HG03571 (cell line): ENCODE results near the gene ELMOD3.
"Not testable (repeated sequence)": the region's sequence is repeated elsewhere in the genome, so short reads cannot be mapped to it uniquely, and the experiment has no call there.

Experiments
- ATAC-seq: cut with Tn5 transposase; IDR thresholded peaks from one replicate; pipeline ENCODE4 v1.9.1; 2021; ENCODE audit not compliant: unreplicated experiment

The ELMOD3 gene

DNA sequence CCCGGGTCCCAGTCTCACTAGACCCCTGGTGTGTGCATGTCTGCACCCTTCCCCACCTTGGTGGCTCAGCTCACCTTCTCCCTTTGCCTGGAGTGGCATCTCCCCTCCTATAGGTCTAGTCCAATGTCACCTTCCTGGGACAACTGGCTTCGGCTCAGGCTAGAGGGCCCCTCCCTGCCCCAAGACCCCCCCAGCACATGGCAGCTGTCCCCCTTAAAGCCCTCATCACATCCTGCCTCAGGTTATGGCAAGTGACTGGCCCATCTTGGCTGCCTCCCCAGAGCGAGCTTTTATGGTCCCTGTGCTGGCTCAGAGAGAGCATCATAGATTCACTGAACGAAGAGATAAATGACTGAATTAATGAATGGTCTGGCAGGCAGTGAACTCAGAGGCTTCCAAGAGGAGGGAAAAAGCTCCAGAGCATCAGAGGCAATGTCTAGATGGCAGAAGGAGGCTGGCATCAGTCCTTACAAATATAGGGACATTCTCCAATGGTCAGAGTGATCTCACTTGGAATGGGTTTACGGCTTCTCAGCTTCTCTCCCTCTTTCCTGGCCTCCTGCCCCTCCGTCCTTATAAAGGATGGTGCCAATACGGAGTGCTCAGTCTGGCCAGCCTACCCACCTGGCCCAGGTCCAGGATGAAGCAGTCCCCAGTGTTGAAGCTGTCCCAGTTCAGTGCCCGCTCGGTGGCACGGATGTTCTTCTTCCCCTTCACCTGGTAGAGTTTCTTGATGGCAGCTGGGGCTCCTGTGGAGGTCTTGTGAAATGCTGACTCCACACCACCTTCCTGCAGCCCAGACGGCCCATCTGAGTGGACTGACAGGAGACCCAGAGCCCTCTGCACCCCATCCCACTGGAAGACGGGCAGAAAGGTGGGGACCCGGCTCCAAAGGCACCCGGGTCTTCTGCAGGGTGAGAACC lies 46.2 kb downstream of the ELMOD3 start:
- no peak for ATAC-seq

DNA sequence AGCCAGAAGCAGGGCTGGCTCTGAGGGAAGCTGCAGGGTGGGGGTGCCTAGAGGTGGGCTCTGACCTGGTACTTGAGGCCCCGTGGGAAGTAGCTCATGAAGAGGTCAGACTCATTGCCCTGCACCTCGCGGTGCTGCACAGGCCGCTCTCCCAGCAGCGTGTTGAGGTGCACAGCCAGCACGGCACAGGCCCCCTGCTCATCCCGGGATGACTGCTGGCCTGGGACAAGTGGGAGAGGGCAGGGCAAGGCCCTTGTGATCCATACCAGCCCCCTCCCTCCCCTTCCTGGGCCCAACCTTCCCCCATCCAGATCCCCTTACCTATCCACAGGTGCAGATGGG lies 46.9 kb downstream of the ELMOD3 start:
- no peak for ATAC-seq

DNA sequence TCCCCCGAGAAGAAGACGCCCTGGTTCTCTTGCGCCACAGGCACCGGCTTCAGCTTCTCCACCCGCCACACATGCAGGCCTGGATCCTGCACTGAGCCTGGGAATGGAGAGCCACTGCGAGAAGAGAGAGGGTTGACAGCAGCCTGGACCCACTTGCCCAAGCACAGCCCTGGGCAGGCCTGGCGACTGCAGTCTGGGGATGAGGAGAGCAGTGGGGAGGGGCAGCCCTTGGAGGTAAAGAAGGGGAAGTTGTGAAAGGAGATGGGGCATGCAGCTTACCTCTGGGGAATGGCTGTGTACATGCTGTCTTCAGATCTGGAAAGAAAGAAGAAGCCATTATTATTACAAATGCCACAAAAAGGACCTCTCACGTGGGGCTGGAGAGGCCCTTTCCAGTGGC lies 47.3 kb downstream of the ELMOD3 start:
- ATAC-seq, result no peak

DNA sequence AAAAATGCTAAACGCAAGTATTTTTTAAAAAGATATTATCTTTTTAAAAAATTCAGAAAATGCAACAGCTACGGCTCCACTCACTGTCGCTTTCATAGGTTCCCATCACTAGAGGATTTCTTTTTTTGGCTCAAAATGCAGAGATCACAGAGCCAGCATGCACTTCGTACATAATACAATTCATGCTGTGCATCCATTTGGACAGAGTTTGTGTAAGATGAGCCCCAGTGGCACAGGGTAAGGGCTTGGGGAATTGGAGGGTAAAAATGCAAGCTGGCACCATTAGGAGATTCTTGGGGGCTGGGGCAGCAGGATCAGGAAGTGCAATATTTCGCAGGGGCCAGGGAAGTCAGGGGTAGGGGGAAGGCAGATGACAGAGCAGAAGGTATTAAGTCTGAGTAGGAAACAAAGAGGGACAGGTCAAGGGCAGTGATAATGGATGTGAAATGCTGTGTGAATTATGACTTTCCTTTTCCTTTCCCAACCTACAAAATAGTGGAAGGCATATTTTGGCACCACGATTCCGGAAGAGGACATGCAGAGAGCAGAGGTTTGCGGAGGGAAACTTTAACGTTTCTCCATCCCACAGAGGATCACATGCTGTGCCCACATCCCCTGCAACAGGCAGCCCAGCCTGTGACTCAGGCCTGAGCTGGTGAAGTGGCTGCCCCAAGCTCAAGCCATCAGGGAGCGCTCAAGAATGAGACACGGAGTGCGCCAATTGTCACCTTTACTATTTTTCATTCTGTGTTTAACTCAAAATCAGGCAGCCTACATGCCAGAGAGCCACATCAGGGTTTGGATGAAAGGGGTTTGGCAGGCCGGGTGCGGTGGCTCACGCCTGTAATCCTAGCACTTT lies 50.9 kb downstream of the ELMOD3 start:
- peak; percentile 58 for ATAC-seq

DNA sequence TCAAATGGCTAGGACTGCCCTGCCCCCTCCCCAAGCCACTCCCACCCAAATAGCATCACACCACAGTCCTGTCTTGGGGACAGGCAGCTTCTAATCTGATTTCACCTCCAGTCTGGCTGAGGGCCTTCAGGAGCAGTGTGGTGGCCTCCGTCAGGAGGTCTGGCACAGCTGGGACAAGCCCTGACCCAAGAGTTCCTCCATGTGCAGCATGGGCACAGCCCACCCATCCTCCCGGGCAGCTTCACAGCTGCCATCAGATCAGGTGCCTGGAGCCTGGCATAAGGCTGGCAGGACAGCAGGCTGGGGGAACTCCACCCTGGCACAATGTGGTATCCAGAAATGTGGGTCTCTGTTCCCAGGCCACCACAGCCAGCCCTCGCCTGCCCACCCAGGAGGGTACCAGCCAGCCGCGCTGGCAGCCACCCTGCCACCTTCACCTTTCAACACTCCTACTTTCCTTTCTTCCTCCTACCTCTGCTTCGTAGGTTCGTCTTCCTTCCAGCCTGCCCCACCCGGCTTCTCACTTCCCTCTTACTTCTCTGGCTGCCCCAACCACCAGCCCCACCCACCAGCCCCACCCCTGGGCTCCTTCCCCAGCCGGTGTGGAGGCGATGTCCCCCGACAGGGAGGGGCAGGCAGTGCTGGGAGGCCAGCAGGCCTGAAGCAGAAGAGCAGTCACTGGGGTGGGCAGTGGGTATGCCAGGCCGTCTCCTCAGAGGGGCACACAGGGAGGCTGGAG lies 55.4 kb downstream of the ELMOD3 start, which contains the start of gene CAPG:
TSS of gene CAPG (minus strand) at position 522 of the 739 bp plus-strand sequence. CDS start 8,221 bp downstream, outside the sequence.
- ATAC-seq, result peak; percentile 39

DNA sequence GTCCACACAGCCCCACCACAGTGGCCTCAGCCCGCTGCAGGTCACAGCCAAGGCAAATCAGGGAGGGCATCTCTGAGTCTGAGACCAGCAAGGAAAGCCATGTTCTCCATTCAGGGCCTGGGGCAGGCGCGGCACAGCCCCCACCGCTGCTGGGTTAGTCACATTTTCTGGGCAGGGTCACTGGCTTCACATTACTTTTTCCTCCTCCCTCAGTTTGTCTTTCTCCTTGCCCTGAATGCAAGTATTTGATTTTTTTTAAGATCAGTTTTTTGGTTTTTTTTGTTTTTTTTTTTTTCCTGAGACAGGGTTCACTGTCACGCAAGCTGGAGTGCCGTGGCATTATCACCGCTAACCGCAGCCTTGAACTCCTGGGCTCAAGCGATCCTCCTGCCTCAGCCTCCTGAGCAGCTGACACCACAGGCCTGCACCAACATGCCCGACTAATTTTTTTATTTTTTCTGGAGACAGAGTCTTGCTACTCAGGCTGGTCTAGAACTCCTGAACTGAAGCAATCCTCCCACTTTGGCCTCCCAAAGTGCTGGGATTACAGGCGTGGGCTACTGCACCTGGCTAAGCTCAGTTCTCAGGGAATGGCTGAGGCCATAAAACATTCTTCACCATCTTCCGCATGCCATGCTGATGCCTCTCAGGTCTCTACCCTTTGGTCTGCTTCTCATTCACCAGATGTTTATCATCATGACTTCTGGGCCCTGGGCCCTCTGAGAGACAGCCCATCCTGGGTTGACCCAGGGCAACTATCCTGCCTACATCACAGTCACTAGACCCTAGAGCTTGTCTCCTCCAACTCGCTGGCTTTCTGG lies 56.2 kb downstream of the ELMOD3 start:
- ATAC-seq, result no peak

- ATAC-seq, result no peak
These were observed 56.8 kb downstream of the ELMOD3 start for GRCh38 chr2:85411405-85411748.

GRCh38 chr2:85413592-85414420 lies 59.2 kb downstream of the ELMOD3 start:
- ATAC-seq, result no peak

DNA sequence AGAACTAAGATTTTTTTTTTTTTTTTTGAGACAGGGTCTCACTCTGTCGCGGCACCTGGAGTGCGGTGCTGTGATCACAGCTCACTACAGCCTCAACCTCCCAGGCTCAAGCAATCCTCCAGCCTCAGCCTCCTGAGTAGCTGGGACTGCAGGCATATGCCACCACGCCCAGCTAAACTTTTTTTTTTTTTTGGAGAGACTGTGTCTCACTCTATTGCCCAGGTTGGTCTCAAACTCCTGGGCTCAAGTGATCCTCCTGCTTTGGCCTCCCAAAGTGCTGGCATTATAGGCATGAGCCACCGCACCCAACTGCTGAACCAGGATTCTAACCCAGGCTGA lies 59.8 kb downstream of the ELMOD3 start:
- not testable (repeated sequence) for ATAC-seq

DNA sequence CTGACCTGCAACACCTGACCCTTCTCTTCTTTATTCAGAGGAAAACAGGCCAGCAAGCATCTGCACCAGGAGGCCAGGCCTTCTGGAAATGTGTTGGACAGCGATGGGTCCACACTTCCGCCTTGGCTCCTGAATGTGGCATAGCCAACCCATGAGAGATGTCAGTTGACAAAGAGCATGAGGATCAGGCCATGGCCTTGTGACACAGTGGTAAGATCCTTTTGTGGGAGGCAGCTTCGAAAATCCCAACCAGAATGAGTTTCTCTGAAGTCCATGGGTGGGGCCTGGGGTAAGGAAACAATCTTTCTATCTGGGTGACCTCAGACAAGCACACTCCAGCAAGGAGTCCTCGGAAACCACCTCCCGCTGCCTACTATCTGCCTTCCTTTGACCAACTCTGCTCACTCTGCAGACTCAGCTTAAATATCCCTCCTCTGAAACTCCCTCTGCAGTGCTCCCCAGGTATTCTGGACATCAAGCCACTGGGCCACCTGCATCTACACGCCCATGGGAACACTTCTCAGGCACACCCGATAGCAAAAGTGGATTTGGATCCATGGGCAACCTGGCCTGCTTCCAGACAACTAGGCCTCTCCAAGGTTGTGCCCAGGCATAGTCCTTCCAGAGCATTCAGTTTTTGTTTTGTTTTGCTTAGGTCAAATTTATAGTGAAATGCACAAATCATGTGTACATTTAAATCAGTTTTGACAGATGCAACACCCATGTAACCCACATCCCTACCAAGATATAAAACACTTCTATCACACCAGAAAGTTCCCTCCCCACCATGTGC lies 60.4 kb downstream of the ELMOD3 start:
- ATAC-seq, result no peak

- ATAC-seq, result no peak
These were observed 61.5 kb downstream of the ELMOD3 start for GRCh38 chr2:85415980-85416650.

DNA sequence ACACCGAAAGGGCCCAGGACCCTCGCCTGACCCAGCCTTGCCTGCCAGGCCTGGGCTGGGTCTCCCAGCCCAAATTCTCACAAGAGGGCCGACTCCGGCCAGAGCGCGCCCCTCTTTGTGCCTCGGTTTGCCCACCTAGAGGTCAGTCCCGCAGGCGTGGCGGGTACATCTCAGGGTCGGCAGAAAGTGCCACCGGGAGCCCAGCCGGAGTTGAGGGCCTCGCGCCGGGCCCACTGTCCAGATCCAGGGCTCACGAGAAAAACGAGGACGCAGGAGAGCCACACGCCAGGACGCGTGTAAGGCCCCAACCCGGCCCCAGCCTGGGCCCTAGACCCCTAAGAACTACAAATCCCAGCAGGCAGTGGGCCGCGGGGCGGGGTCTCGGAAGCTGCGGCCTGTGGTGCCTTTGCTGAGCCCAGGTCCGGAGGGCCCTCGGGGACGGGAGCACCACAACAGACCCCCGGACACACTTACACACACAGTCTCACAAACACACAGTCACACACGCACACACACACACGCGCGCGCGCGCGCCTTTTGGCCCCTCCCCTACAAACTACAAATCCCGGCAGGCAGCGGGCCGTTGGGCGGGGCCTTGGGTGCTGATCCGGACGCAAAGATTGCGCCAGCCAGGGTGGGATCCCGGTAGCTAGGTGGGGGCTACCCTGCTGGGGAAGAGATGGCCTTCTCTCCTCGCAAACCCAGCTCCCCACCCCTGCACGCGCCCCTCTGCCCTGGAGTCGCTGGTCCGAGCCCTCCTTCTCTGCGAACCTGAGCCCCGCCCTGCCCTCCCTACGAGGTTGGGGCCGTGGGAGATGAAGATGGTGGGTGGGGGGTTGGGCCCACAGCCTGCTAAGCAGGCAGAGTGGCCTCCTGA lies 63.8 kb downstream of the ELMOD3 start, which contains the start of gene SH2D6:
TSS of gene SH2D6 (plus strand) at position 583 of the 877 bp plus-strand sequence. CDS start 10,752 bp downstream, outside the sequence.
- peak; percentile 75 for ATAC-seq

DNA sequence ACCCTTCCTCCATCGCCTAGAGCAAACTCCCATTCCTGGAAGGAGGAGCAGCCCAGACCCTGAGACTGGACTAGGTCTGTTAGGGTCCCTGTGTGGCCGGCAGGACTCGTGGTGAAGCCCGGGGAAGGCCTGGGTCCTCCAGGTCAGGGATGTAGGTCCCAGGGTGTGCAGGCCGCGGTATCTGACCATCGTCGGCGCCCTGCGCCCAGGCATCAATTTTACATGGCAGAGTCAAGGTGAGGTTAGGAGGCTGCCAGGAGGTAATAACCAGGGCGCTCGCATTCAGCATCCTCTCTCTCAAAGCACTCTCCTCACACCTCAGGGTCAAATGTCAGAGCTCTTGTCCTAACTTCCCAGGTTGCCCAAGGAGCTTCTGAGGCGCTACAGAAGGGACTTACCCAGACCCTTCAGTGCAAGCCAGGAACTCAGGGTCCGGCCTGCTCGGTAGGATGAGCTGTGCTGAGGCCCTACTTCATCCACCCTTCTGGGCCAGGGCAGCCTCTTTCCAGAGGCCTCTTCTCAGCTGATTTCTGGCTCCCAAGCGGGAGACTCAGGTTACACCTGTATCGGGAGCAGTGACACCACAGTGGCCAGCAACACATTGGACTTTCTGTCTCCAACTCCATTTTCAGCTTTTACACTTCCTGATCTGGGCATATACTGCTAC lies 64.6 kb downstream of the ELMOD3 start:
- ATAC-seq, result no peak

- peak; percentile 54 for ATAC-seq
These were observed 66.1 kb downstream of the ELMOD3 start for GRCh38 chr2:85420536-85421259.

DNA sequence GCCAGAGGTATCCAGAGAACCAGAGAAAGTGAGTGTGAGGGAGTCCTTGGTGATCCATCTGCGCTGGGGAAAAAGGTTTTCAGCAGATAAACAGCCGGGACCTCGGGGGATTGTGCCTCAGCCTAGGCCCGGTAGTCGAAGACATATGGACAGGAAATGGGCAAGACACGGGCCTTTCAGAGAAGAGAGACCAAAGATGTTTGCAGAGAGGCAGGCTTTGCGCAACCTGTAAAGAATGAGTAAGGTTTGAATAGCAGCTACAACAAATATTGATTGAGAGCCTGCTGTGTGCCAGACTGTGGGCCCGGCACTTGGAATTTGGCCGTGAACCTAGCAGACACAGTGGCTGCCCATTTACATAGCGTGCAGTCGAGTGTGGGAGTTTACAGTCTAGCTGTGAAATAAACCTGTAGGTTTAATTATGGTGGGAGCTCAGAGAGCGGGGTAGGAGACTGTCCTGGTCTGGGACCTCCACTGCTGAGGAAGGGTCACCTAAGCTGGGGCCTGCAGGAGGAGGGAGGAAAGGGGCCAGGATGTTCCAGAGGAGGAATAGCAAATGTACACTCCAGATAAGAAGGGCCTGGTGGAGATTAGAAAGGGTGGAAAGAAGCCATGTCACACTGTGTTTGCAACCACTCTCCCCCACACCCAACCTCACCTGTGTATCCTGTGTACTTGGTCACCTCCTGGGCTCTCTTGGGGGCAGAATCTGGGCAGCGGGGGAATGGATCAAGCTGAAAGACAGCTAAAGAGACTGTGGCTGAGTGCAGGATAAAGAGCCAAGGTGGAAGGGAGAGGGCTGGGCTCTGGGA lies 66.9 kb downstream of the ELMOD3 start:
- ATAC-seq, result no peak
